Ascending aorta (tissue), 2 donors: ENCODE results near the gene ATCAY. TPM values are rescaled to one million over a fixed set of nuclear protein-coding genes. Genes with fewer than 3 reads are reported as not detected.

ENCODE experiments used
- DNase-seq, 2 donors: peaks; one replicate each; pipeline ENCODE4 v3.0.0-alpha.2; 2019; ENCODE audit warnings: low spot score in 2 of 2
- H3K27ac ChIP-seq, 2 donors: fragments of 200-600 bp; sonication (generic); one replicate each; pipeline ENCODE4 v1.5.1; 2016 to 2017; ENCODE audit warnings: mild to moderate bottlenecking in 1 of 2
- H3K27me3 ChIP-seq: fragments of 200-600 bp; sonication (generic); one replicate; pipeline ENCODE4 v1.5.1; 2017
- H3K36me3 ChIP-seq, 2 donors: fragments of 200-600 bp; sonication (generic); one replicate each; pipeline ENCODE4 v1.5.1; 2016
- H3K4me1 ChIP-seq, 2 donors: fragments of 200-600 bp; sonication (generic); one replicate each; pipeline ENCODE4 v1.5.1; 2016 to 2017; ENCODE audit warnings: mild to moderate bottlenecking in 1 of 2
- H3K4me3 ChIP-seq, 2 donors: fragments of 200-600 bp; sonication (generic); one replicate each; pipeline ENCODE4 v1.5.1; 2016 to 2017; ENCODE audit warnings: mild to moderate bottlenecking in 1 of 2
- H3K9me3 ChIP-seq, 2 donors: fragments of 200-600 bp; sonication (generic); one replicate each; pipeline ENCODE4 v1.5.1; 2016
- CTCF ChIP-seq, 3 experiments: fragments of 200-600 bp in 2 of 3; fragments of 450-650 bp in 1 of 3; sonication (generic) in 2 of 3; IDR thresholded peaks; one replicate each; pipeline ENCODE4 v1.5.1; 2016 to 2019; ENCODE audit warnings: antibody characterized with exemption in 3 of 3, mild to moderate bottlenecking in 1 of 3, moderate library complexity in 1 of 3
- intact Hi-C: fragments of 100-400 bp; cut with DNase I; formaldehyde crosslinking; loops from one replicate; pipeline ENCODE4 v1.15.1; 2023
- total RNA-seq: library from RNA; depleted of rRNA; stranded (reverse); fragments of >200 nt; gene quantifications from one replicate; pipeline ENCODE4 v1.1.0, GENCODE V29; 2016

The ATCAY gene
- total RNA-seq, 1 donor from 2014 or later, result not detected

GRCh38 chr19:3958836-3959765 is 78.6 kb downstream of the ATCAY start:
- Histone ChIP-seq H3K4me1 (peaks cover 0 to 3% of the 10 kb centered on the region in 2 donors), H3K27me3 (no peaks in the 10 kb centered on the region), H3K9me3 (no peaks in the 10 kb centered on the region), H3K4me3 (no peak overlapping the region), H3K36me3 (peaks cover 81 to 83% of the 10 kb centered on the region in 2 donors), H3K27ac (peak overlapping the region in 1 of 2 donors; percentile 53)
- intact Hi-C loops, result no loop called here
- no peak for TF ChIP-seq CTCF (IDR thresholded peaks at IDR 0.05)
- DNase-seq, result no peak

DNA sequence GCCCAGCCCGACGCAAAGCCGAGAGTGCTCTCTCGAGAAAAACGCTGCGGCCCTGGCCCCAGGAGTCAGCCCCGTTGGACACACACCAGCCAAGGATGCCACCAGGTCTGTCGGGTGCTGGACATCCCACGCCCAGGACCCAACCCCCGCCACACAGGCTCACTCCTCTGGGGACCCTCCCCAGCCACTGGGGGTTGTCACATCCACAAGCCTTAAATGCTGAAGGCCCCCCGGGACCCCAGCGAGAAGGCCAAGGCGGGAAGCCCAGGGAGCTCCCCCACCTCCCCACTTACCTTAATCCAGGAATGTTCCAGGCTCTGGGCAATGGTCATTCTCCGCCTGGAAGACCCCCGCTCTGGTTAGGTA is 79.3 kb downstream of the ATCAY start:
- Histone ChIP-seq H3K9me3 (no peaks in the 10 kb centered on the region), H3K27ac (no peak overlapping the region), H3K27me3 (no peaks in the 10 kb centered on the region), H3K4me1 (peaks cover 0 to 3% of the 10 kb centered on the region in 2 donors), H3K4me3 (no peak overlapping the region), H3K36me3 (peaks cover 88 to 90% of the 10 kb centered on the region in 2 donors)
- no peak for TF ChIP-seq CTCF (IDR thresholded peaks at IDR 0.05)
- intact Hi-C loops, result no loop called here
- DNase-seq, result no peak

GRCh38 chr19:3961007-3961406 is 80.5 kb downstream of the ATCAY start:
- Histone ChIP-seq H3K27ac (no peak overlapping the region), H3K4me3 (no peak overlapping the region), H3K36me3 (peaks cover 90 to 96% of the 10 kb centered on the region in 2 donors), H3K9me3 (no peaks in the 10 kb centered on the region), H3K4me1 (peaks cover 1 to 13% of the 10 kb centered on the region in 2 donors), H3K27me3 (no peaks in the 10 kb centered on the region)
- no peak for DNase-seq
- TF ChIP-seq CTCF (IDR thresholded peaks at IDR 0.05), result no peak
- intact Hi-C loops, result no loop called here

- Histone ChIP-seq H3K4me3 (no peak overlapping the region), H3K36me3 (peaks cover 93 to 96% of the 10 kb centered on the region in 2 donors), H3K27ac (no peak overlapping the region), H3K9me3 (no peaks in the 10 kb centered on the region), H3K27me3 (no peaks in the 10 kb centered on the region), H3K4me1 (peaks cover 23 to 34% of the 10 kb centered on the region in 2 donors)
- TF ChIP-seq CTCF (IDR thresholded peaks at IDR 0.05), result no peak
- intact Hi-C loops, result no loop called here
- no peak for DNase-seq
Observed at GRCh38 chr19:3963458-3964255, 83.2 kb downstream of the ATCAY start.

GRCh38 chr19:3964256-3965194 is 84.0 kb downstream of the ATCAY start:
- no peaks in the 10 kb centered on the region for H3K27me3 ChIP-seq
- no peak overlapping the region for H3K27ac ChIP-seq
- intact Hi-C loops, result loop anchor here (5.0 kb wide), 2 partner anchors 103 to 292 kb away; partner anchors contain the start of gene ZBTB7A
- peaks cover 84 to 88% of the 10 kb centered on the region in 2 donors for H3K36me3 ChIP-seq
- H3K4me1 ChIP-seq, result peaks cover 24 to 39% of the 10 kb centered on the region in 2 donors
- no peaks in the 10 kb centered on the region for H3K9me3 ChIP-seq
- H3K4me3 ChIP-seq, result no peak overlapping the region
- no peak for DNase-seq
- no peak for TF ChIP-seq CTCF (IDR thresholded peaks at IDR 0.05)
